Suppressor macrophage treated with lipopolysaccharide for 1 hour (primary cell): Measurements from ENCODE around the gene PGLYRP2.

Experiments
- DNase-seq, 3 donors: peaks; one replicate each; pipeline ENCODE4 v3.0.0-alpha.2; 2020 to 2022

PGLYRP2 gene

GRCh38 chr19:15422296-15423075 is 56.8 kb downstream of the PGLYRP2 start:
- DNase-seq: no peak

GRCh38 chr19:15421721-15422260 is 57.5 kb downstream of the PGLYRP2 start:
- DNase-seq: no peak

GRCh38 chr19:15421136-15421695 is 58.1 kb downstream of the PGLYRP2 start:
- DNase-seq: no peak

- peak in 2 of 3 donors; percentile 14 to 23 for DNase-seq
These were observed 59.8 kb downstream of the PGLYRP2 start for GRCh38 chr19:15419413-15420025.
